Measurements from ENCODE around the gene OR2L2.
"Not testable (repeated sequence)": the region's sequence is repeated elsewhere in the genome, so short reads cannot be mapped to it uniquely, and the experiment has no call there.

OR2L2 gene, protein sequence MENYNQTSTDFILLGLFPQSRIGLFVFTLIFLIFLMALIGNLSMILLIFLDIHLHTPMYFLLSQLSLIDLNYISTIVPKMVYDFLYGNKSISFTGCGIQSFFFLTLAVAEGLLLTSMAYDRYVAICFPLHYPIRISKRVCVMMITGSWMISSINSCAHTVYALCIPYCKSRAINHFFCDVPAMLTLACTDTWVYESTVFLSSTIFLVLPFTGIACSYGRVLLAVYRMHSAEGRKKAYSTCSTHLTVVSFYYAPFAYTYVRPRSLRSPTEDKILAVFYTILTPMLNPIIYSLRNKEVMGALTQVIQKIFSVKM

DNA sequence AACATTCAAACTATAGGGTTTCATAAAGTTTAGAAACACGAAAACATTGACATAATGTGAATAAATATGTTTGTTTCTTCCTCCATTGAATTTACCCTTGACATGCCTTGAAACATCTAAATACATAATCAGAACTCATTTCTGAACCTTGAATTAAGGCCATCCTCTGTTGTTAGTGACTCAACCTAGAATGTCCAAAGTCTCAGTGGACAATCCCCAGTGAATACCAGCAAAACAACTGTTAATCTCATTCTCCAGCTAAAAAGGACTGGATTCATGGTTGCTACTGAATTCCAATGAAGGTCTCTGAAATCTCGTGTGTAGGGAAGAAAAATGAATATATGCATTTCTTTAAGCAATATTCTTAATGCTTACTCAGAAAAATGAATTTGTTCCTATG, at the start of gene OR2L2:
OR2L2 (plus strand) TSS at position 301 of the 400 bp plus-strand sequence. CDS start 8,198 bp downstream, outside the sequence.
- DNase-seq = no peak

DNA sequence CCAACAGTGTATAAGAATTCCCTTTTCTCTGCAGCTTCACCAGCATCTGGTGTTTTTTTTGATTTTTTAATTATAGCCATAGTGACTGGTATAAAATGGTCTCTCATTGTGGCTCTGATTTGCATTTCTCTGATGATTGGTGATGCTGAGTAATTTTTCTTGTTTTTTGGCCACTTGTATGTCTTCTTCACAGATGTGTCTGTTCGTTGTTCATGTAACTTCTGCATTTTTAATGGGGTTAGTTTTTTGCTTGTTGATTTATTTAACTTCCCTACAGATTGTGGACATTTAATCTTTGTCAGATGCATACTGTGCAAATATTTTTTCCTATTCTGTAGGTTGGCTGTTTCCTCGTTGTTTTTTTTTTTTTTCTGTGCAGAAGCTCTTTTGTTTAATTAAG, 36.9 kb upstream of the OR2L2 start:
- no peak for DNase-seq

DNA sequence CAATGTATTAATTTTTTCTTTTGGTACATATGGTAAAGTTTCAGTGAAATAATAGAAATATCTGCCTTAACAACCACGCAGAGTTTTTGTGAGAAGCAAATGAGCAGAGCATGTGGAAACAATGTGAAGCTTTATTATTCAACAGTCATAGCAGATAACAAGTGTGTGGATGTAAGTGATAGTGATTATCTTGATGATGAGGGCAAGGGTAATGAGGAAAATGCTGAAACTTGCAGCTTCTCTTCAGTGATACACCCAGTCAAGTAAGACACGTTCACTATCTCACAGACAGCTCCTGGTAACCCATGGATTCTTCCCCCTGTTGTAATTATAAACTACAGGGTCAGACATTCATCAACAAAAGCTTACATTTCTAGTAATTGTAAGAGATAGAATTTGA, 31.1 kb upstream of the OR2L2 start:
- DNase-seq = no peak

DNA sequence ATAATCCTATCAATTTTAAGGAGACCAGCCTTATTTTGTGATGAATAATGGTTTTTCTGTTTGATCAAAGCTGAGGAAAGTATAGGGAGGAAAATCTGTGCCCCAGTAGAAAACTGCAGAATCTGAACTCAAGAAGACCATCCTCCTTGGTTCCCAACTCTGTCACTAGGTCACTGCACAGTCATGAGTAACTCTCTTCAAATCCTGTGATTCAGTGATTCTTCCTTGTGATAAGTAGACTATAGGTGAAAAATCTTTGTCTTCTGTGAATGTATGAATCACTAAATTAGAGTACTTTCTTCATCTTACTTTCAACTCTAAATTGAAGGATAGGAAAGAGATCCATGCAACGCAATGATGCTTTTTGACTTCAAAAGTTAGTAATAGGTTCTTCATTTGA, 29.7 kb upstream of the OR2L2 start:
- DNase-seq = no peak

DNA sequence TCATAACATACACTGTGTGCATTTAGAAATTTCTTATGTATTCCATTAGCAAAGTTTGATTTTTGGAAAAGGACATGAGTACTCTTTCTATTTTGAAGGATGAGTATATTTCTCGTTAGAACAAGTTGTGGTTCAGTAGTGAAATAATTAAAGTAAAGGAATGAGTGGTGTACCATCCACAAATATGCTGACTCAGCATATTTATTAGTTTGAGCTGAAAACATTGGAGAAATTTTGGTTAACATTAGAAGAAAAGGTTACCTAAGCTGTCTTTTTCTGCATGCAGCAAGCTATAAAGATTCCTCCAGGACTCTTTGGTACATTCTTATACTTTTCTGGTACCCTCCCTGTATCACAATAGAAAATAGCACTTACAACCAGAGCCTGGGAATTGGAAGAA, 22.1 kb upstream of the OR2L2 start:
- no peak for DNase-seq

DNA sequence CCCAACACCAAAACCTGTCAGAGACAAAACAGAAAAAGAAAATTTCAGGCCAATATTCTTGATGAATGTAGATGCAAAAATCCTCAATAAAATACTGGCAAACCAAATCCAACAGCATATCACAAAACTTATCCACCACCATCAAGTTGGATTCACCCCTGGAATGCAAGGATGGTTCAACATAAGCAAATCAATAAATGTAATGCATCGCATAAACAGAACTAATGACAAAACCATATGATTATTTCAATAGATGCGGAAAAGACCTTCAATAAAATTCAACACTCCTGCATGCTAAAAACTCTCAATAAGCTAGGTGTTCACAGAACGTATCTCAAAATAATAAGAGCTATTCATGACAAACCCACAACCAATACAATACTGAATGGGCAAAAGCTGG, 20.2 kb upstream of the OR2L2 start:
- no peak for DNase-seq

DNA sequence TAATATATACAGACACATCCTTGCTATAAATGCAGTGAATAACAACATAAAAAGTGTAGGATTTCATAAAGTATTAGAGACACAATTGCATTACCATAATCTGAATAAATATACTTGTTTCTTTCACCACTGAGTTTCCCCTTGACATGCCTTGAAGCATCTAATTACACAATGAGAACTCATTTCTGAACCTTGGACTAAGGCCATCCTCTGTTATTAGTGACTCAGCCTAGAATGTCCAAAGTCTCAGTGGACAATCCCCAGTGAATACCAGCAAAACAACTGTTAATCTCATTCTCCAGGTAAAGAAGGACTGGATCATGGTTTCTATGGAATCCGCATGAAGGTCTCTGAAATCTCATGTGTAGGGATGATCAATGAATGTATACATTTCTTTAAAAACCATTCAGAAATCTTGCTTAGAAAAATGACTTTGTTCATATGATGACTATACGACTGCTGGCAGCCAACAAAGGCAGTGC, 16.6 kb upstream of the OR2L2 start, which contains the start of gene OR2L5:
OR2L5 (plus strand) TSS at position 432 of the 482 bp plus-strand sequence. CDS start 8,288 bp downstream, outside the sequence.
- DNase-seq = no peak

DNA sequence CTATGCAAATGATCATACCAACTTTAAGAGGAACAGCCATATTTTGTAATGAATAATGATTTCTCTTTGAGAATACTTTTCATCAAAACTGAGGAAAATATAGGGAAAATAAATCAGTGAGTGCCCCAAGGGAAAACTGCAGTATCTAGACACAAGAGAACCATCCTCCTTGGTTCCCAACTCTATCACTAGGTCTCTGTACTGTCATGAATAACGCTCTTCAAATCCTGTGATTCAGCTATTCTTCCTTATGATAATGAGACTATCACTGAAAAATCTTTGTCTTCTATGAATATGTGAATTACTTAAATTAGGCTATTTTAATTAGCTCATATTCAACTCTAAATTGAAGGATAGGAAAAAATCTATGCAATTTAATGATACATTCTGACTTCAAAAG, 14.1 kb upstream of the OR2L2 start:
- DNase-seq = no peak

DNA sequence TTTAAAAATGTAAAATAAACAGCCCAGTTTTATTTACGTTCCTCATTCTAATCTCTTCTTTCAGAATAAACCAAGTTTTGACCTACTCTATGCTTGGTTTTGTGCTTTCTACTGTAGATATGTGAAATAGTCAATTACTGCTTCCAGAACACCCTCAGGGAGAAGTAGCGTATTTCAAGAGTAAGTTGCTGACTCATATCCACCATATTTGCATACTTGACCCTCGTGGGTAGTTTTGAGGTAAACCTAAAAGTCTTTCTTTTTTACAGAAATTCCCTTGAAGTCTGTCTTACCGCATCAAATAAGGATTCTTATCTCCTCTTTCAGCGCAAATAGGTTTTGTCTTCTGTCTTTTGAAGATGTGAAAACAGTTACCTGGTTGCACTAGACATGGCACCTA, 15.3 kb downstream of the OR2L2 start:
- no peak for DNase-seq

DNA sequence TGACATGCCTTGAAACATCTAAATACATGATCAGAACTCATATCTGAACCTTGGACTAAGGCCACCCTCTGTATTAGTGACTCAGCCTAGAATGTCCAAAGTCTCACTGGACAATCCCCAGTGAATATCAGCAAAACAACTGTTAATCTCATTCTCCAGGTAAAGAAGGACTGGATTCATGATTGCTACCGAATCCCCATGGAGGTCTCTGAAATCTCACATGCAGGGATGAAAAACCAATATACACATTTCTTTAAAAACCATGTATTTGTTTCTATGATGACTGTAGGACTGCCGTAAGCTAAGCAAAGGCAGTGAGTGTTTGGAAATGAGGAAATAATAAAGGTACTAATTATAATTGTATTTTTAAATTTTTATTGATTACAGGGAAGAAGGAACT, 16.7 kb downstream of the OR2L2 start, which contains the start of gene OR2L3:
OR2L3 (plus strand) TSS at position 301 of the 400 bp plus-strand sequence. CDS start 13,846 bp downstream, outside the sequence.
- DNase-seq = no peak

DNA sequence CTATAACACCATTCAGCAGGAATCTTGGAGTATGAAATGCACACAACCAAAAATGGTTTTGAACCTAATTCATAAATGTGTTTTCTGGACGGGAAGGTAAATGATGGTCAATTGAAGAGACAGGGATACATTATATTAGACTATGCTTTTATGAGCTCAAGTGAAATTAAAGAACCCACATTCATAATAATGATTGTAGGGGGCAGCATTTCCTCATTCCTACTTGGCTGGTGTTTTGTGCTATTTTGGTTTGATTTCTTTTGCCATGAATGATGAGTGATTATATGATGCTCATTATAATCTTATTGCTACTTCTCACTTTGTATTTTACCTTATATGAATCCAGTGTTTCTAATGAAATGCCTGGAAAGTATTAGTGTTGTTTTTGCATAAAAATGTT, 17.1 kb downstream of the OR2L2 start:
- no peak for DNase-seq

DNA sequence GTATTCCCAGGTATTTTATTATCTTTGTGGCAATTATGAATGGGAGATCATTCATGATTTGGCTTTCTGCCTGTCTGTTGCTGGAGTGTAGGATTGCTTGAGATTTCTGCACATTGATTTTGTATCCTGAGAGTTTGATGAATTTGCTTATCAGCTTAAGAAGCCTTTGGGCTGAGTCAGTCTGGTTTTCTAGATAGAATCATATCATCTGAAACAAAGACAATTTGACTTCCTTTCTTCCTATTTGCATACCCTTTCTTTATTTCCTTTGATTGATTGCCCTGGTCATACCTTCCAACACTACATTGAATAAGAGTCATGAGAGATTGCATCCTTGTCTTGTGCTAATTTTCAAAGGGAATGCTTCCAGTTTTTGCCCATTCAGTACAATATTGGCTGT, 24.8 kb downstream of the OR2L2 start:
- no peak for DNase-seq

DNA sequence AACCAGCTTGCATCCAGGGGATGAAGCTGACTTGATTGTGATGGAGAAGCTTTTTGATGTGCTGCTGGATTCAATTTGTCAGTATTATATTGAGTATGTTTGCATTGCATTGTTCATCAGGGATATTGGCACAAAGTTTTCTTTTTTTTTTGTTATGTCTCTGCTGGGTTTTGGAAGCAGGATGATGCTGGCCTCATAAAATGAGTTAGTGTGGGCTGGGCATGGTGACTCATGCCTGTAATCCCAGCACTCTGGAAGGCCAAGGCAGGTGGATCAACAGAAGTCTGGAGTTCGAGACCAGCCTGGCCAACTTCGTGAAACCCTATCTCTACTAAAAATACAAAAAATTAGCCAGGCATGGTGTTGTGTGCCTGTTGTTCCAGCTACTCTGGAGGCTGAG, 25.4 kb downstream of the OR2L2 start:
- DNase-seq = no peak

DNA sequence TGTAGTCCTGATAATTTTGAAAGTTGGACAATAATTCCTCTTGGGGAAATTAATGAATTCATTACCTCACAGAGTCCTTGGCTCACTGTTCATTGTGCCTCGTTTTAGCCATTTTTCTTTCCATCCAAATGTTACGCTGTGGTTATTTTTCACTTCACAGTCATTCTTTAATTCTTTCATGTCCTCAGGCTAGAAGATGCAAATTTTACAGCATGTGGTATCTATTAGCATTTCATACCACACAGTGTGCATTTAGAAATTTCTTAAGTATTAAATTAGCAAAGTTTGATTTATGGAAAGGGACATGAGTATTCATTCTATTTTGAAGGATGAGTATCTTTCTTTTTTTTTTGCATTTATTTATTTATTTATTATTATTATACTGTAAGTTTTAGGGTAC, 35.2 kb downstream of the OR2L2 start:
- DNase-seq = no peak

DNA sequence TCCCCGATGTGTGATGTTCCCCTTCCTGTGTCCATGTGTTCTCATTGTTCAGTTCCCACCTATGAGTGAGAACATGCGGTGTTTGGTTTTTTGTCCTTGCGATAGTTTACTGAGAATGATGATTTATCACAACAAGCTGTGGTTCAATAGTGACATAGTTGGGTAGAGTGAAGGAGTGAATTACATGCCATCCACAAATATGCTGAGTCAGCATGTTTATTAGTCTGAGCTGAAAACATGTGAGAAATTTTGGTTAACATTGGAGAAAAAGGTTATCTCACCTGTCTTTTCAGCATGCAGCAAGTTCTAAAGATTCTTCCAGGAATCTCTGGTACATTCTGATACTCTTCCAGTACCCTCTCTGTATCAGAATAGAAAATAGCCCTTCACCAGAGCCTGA, 35.7 kb downstream of the OR2L2 start:
- DNase-seq = no peak

DNA sequence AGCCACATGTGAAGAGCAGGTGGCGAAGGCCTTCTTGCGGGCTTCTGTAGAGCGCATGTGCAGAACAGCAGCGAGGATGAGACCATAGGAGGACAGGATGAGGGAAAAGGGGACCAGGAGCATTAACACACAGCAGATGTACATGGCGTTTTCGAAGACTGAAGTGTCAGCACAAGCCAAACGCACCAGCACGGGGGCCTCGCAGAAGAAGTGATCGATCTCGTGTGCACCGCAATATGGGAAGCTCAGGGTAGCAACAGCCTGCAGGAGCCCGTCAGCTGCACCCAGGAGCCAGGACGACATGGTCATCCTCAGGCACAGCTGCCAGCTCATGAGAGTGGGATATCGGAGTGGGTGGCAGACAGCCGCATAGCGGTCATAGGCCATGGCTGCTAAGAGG, 54.0 kb downstream of the OR2L2 start:
- not testable (repeated sequence) for DNase-seq
